ENCODE measurements around the gene KRTAP5-11. TPM values are rescaled to one million over a fixed set of nuclear protein-coding genes. Genes with fewer than 3 reads are reported as not detected.
"Not testable (repeated sequence)": the region's sequence is repeated elsewhere in the genome, so short reads cannot be mapped to it uniquely, and the experiment has no call there.

Gene KRTAP5-11
- total and polyA plus RNA-seq, 7 experiments from 2014 or later: not detected

GRCh38 chr11:71574418-71574817 lies 8.3 kb downstream of the KRTAP5-11 start:
- CTCF ChIA-PET: no interaction called here

GRCh38 chr11:71572811-71573210 lies 9.9 kb downstream of the KRTAP5-11 start:
- no peak for ATAC-seq
- H3K27ac Mint-ChIP-seq: no peak overlapping the region
- H3K27me3 ChIP-seq (ENCODE audit: control insufficient read depth in 2 of 2, insufficient read depth in 2 of 2, low read length in 2 of 2): no peaks in the 10 kb centered on the region
- peaks cover 0 to 3% (median 0%) of the 10 kb centered on the region in 5 donors for H3K36me3 Mint-ChIP-seq
- H3K4me1 ChIP-seq (ENCODE audit: control insufficient read depth in 2 of 2, insufficient read depth in 2 of 2, low read length in 2 of 2): no peaks in the 10 kb centered on the region
- no peaks in the 10 kb centered on the region for H3K4me1 Mint-ChIP-seq
- no peaks in the 10 kb centered on the region for H3K9me3 Mint-ChIP-seq
- H3K27ac ChIP-seq (ENCODE audit: low read depth, low read length): no peak overlapping the region
- ChIA-PET POLR2A (no interaction called here), CTCF (no interaction called here)
- H3K4me3 ChIP-seq (ENCODE audit: low read length): no peak overlapping the region
- no peaks in the 10 kb centered on the region for H3K9me3 ChIP-seq (ENCODE audit: control insufficient read depth in 2 of 3, low read length in 3 of 3)
- H3K36me3 ChIP-seq (ENCODE audit: control insufficient read depth in 2 of 3, insufficient read depth in 3 of 3, low read length in 3 of 3): no peaks in the 10 kb centered on the region
- intact Hi-C loops (cut with micrococcal nuclease): no loop called here
- peaks cover 0 to 7% (median 6%) of the 10 kb centered on the region in 5 donors for H3K27me3 Mint-ChIP-seq
- no peak overlapping the region for H3K4me3 Mint-ChIP-seq
- no peak for DNase-seq

More at GRCh38 chr11:71574418-71574817, 8.3 kb downstream of the KRTAP5-11 start:
- Histone ChIP-seq H3K36me3 (ENCODE audit: control insufficient read depth in 2 of 3, insufficient read depth in 3 of 3, low read length in 3 of 3) (no peaks in the 10 kb centered on the region), H3K4me3 (ENCODE audit: low read length) (no peak overlapping the region), H3K27ac (ENCODE audit: low read depth, low read length) (no peak overlapping the region), H3K27me3 (ENCODE audit: control insufficient read depth in 2 of 2, insufficient read depth in 2 of 2, low read length in 2 of 2) (no peaks in the 10 kb centered on the region), H3K4me1 (ENCODE audit: control insufficient read depth in 2 of 2, insufficient read depth in 2 of 2, low read length in 2 of 2) (no peaks in the 10 kb centered on the region), H3K9me3 (ENCODE audit: control insufficient read depth in 2 of 3, low read length in 3 of 3) (no peaks in the 10 kb centered on the region)
- intact Hi-C loops (cut with micrococcal nuclease): no loop called here
- Mint-ChIP-seq H3K4me3 (no peak overlapping the region), H3K27ac (no peak overlapping the region), H3K4me1 (no peaks in the 10 kb centered on the region), H3K36me3 (peaks cover 0 to 3% (median 0%) of the 10 kb centered on the region in 5 donors), H3K9me3 (no peaks in the 10 kb centered on the region), H3K27me3 (peaks cover 0 to 8% (median 6%) of the 10 kb centered on the region in 5 donors)
- POLR2A ChIA-PET: no interaction called here
- no peak for DNase-seq
- no peak for ATAC-seq

- H3K36me3 ChIP-seq (ENCODE audit: control insufficient read depth in 2 of 3, insufficient read depth in 3 of 3, low read length in 3 of 3); H3K27ac Mint-ChIP-seq; H3K4me3 Mint-ChIP-seq; H3K4me1 Mint-ChIP-seq; H3K4me3 ChIP-seq (ENCODE audit: low read length); ATAC-seq; H3K4me1 ChIP-seq (ENCODE audit: control insufficient read depth in 2 of 2, insufficient read depth in 2 of 2, low read length in 2 of 2); H3K36me3 Mint-ChIP-seq; intact Hi-C loops (cut with micrococcal nuclease); CTCF ChIA-PET; H3K9me3 ChIP-seq (ENCODE audit: control insufficient read depth in 2 of 3, low read length in 3 of 3); H3K27ac ChIP-seq (ENCODE audit: low read depth, low read length); H3K9me3 Mint-ChIP-seq; DNase-seq; H3K27me3 ChIP-seq (ENCODE audit: control insufficient read depth in 2 of 2, insufficient read depth in 2 of 2, low read length in 2 of 2); POLR2A ChIA-PET: not testable (repeated sequence)
- peaks cover 0 to 18% (median 10%) of the 10 kb centered on the region in 5 donors for H3K27me3 Mint-ChIP-seq
These were observed 11.4 kb downstream of the KRTAP5-11 start for GRCh38 chr11:71571101-71571850.

GRCh38 chr11:71568704-71569349 lies 13.8 kb downstream of the KRTAP5-11 start:
- Histone ChIP-seq H3K9me3 (ENCODE audit: control insufficient read depth in 2 of 3, low read length in 3 of 3) (no peaks in the 10 kb centered on the region), H3K4me3 (ENCODE audit: low read length) (no peak overlapping the region), H3K36me3 (ENCODE audit: control insufficient read depth in 2 of 3, insufficient read depth in 3 of 3, low read length in 3 of 3) (no peaks in the 10 kb centered on the region), H3K27ac (ENCODE audit: low read depth, low read length) (no peak overlapping the region), H3K27me3 (ENCODE audit: control insufficient read depth in 2 of 2, insufficient read depth in 2 of 2, low read length in 2 of 2) (no peaks in the 10 kb centered on the region), H3K4me1 (ENCODE audit: control insufficient read depth in 2 of 2, insufficient read depth in 2 of 2, low read length in 2 of 2) (no peaks in the 10 kb centered on the region)
- no peak for DNase-seq
- ChIA-PET POLR2A (no interaction called here), CTCF (no interaction called here)
- intact Hi-C loops (cut with micrococcal nuclease): no loop called here
- H3K36me3 Mint-ChIP-seq: peaks cover 0 to 3% (median 0%) of the 10 kb centered on the region in 5 donors
- peaks cover 0 to 2% (median 0%) of the 10 kb centered on the region in 7 donors for H3K4me1 Mint-ChIP-seq
- H3K27me3 Mint-ChIP-seq: peaks cover 7 to 37% (median 25%) of the 10 kb centered on the region in 5 donors
- no peak overlapping the region for H3K27ac Mint-ChIP-seq
- no peaks in the 10 kb centered on the region for H3K9me3 Mint-ChIP-seq
- no peak for ATAC-seq
- no peak overlapping the region for H3K4me3 Mint-ChIP-seq

- H3K9me3 ChIP-seq (ENCODE audit: control insufficient read depth in 2 of 3, low read length in 3 of 3); H3K36me3 ChIP-seq (ENCODE audit: control insufficient read depth in 2 of 3, insufficient read depth in 3 of 3, low read length in 3 of 3); H3K27me3 ChIP-seq (ENCODE audit: control insufficient read depth in 2 of 2, insufficient read depth in 2 of 2, low read length in 2 of 2); DNase-seq; H3K4me3 Mint-ChIP-seq; intact Hi-C loops (cut with micrococcal nuclease); H3K4me1 ChIP-seq (ENCODE audit: control insufficient read depth in 2 of 2, insufficient read depth in 2 of 2, low read length in 2 of 2); H3K4me3 ChIP-seq (ENCODE audit: low read length); POLR2A ChIA-PET; H3K4me1 Mint-ChIP-seq; H3K36me3 Mint-ChIP-seq; CTCF ChIA-PET; H3K27ac Mint-ChIP-seq; H3K27ac ChIP-seq (ENCODE audit: low read depth, low read length); ATAC-seq; H3K9me3 Mint-ChIP-seq: not testable (repeated sequence)
- peaks cover 14 to 46% (median 35%) of the 10 kb centered on the region in 5 donors for H3K27me3 Mint-ChIP-seq
These were observed 15.0 kb downstream of the KRTAP5-11 start for GRCh38 chr11:71567633-71568032.

- H3K36me3 ChIP-seq (ENCODE audit: control insufficient read depth in 2 of 3, insufficient read depth in 3 of 3, low read length in 3 of 3); H3K4me1 ChIP-seq (ENCODE audit: control insufficient read depth in 2 of 2, insufficient read depth in 2 of 2, low read length in 2 of 2); H3K4me1 Mint-ChIP-seq; H3K27ac ChIP-seq (ENCODE audit: low read depth, low read length); H3K9me3 Mint-ChIP-seq; H3K4me3 Mint-ChIP-seq; H3K4me3 ChIP-seq (ENCODE audit: low read length); H3K36me3 Mint-ChIP-seq; ATAC-seq; CTCF ChIA-PET; H3K9me3 ChIP-seq (ENCODE audit: control insufficient read depth in 2 of 3, low read length in 3 of 3); H3K27ac Mint-ChIP-seq; DNase-seq; POLR2A ChIA-PET; H3K27me3 ChIP-seq (ENCODE audit: control insufficient read depth in 2 of 2, insufficient read depth in 2 of 2, low read length in 2 of 2); intact Hi-C loops (cut with micrococcal nuclease): not testable (repeated sequence)
- peaks cover 18 to 46% (median 38%) of the 10 kb centered on the region in 5 donors for H3K27me3 Mint-ChIP-seq
These were observed 15.8 kb downstream of the KRTAP5-11 start for GRCh38 chr11:71566626-71567599.

Measured in naive thymus-derived CD4-positive, alpha-beta T cell (primary cell).